Endothelial cell of umbilical vein (primary cell): ENCODE data around the gene LSR. TPM values are rescaled to one million over a fixed set of nuclear protein-coding genes. Genes with fewer than 3 reads are reported as not detected.

Experiments used
- BruUV-seq: library from RNA; stranded (reverse); fragments of 400-500 nt; replicated peaks from 2 replicates; lab custom pipeline; 2021; lab: Mats Ljungman, UMichigan
- CTCF ChIA-PET: fragments of 300-600, 350-600 bp; sonication (Branson Sonifier 250); formaldehyde crosslinking; loops from one replicate; lab custom pipeline; 2021; ENCODE audit warnings: antibody characterized with exemption, inconsistent platforms; lab: Charles Lee
- POLR2A ChIA-PET: fragments of 300-600, 350-600 bp; sonication (Branson Sonifier 250); formaldehyde crosslinking; loops from one replicate; lab custom pipeline; 2021; ENCODE audit warnings: antibody characterized with exemption, inconsistent platforms; lab: Charles Lee
- DNase-seq: peaks from one replicate; pipeline ENCODE4 v3.0.0-alpha.2; 2011; ENCODE audit warnings: low read depth, low spot score
- FAIRE-seq: peaks from 2 replicates; lab custom pipeline; 2011; peaks lifted over from hg19 to GRCh38; lab: Jason Lieb, UNC
- H2AFZ ChIP-seq: 2 replicates; pipeline ENCODE4 v1.6.0; 2012; ENCODE audit warnings: low read depth, low read length, control low read depth, inconsistent platforms
- H3K27ac ChIP-seq: 2 replicates; pipeline ENCODE4 v1.5.1; 2011; ENCODE audit warnings: low read depth, mild to moderate bottlenecking, control low read depth, low read length, moderate library complexity; ENCODE audit not compliant: insufficient read depth
- H3K27me3 ChIP-seq, 2 experiments: 2 replicates each; pipeline versions ENCODE4 v1.6.0 to v1.6.1; 2011; ENCODE audit warnings: low read length in 2 of 2, mixed read lengths in 1 of 2; ENCODE audit not compliant: control insufficient read depth in 2 of 2, insufficient read depth in 2 of 2
- H3K36me3 ChIP-seq, 2 experiments: 2 replicates in 1 of 2; 3 replicates in 1 of 2; pipeline ENCODE4 v1.5.1; 2011; ENCODE audit warnings: low read length in 2 of 2, mild to moderate bottlenecking in 1 of 2, moderate library complexity in 1 of 2; ENCODE audit not compliant: control insufficient read depth in 2 of 2, insufficient read depth in 2 of 2; ENCODE audit errors: extremely low read depth in 1 of 2
- H3K4me1 ChIP-seq: 3 replicates; pipeline ENCODE4 v1.5.1; 2011; ENCODE audit warnings: mild to moderate bottlenecking, low read length; ENCODE audit not compliant: control insufficient read depth, insufficient read depth; ENCODE audit errors: extremely low read depth
- H3K4me2 ChIP-seq: 2 replicates; pipeline ENCODE4 v1.6.1; 2011; ENCODE audit warnings: low read length, control low read depth, mixed read lengths; ENCODE audit not compliant: insufficient read depth
- H3K4me3 ChIP-seq, 3 experiments: fragments of 200-600 bp in 1 of 3; sonication (generic), shearing (Covaris generic) in 1 of 3; replicated peaks in 1 of 3; 2 replicates each; pipeline ENCODE4 v1.5.1; 2011 to 2016; ENCODE audit warnings: control low read depth in 3 of 3, low read length in 3 of 3, mild to moderate bottlenecking in 2 of 3, inconsistent platforms in 1 of 3, low read depth in 1 of 3, moderate library complexity in 1 of 3; ENCODE audit not compliant: insufficient read depth in 1 of 3
- H3K79me2 ChIP-seq: 2 replicates; pipeline ENCODE4 v1.6.0; 2012; ENCODE audit warnings: low read length, inconsistent platforms; ENCODE audit not compliant: control insufficient read depth, insufficient read depth
- H3K9ac ChIP-seq: replicated peaks from 2 replicates; pipeline ENCODE3; 2011; ENCODE audit warnings: low read length, control low read depth; ENCODE audit not compliant: insufficient read depth; ENCODE audit errors: extremely low read depth
- H3K9me1 ChIP-seq: replicated peaks from 3 replicates; pipeline ENCODE4 v1.6.0; 2011; ENCODE audit warnings: mild to moderate bottlenecking, low read length; ENCODE audit not compliant: control insufficient read depth, insufficient read depth; ENCODE audit errors: extremely low read depth
- H3K9me3 ChIP-seq: replicated peaks from 2 replicates; pipeline ENCODE4 v1.5.1; 2012; ENCODE audit warnings: low read length, inconsistent platforms; ENCODE audit not compliant: control insufficient read depth, insufficient read depth
- H4K20me1 ChIP-seq: replicated peaks from 2 replicates; pipeline ENCODE3; 2011; ENCODE audit warnings: mild to moderate bottlenecking, low read length; ENCODE audit not compliant: control insufficient read depth, insufficient read depth; ENCODE audit errors: extremely low read depth
- CTCF ChIP-seq, 2 donors: IDR thresholded peaks; 1 replicate in 1 of 2; 2 replicates in 1 of 2; pipeline ENCODE4 v1.5.1; 2011; ENCODE audit warnings: low read length in 2 of 2, mild to moderate bottlenecking in 2 of 2, moderate library complexity in 2 of 2, control low read depth in 1 of 2, inconsistent platforms in 1 of 2, low read depth in 1 of 2; ENCODE audit not compliant: insufficient read depth in 1 of 2; ENCODE audit errors: extremely low read depth in 1 of 2
- EZH2 ChIP-seq: IDR thresholded peaks from 2 replicates; pipeline ENCODE4 v1.6.1; 2012; ENCODE audit warnings: borderline replicate concordance, low read depth, mild to moderate bottlenecking, moderate library complexity, low read length, inconsistent platforms; ENCODE audit not compliant: severe bottlenecking
- FOS ChIP-seq: IDR thresholded peaks from 2 replicates; pipeline ENCODE4 v1.6.1; 2011; ENCODE audit warnings: mild to moderate bottlenecking, low read length, moderate library complexity, borderline replicate concordance; ENCODE audit not compliant: insufficient read depth
- GATA2 ChIP-seq: IDR thresholded peaks from 2 replicates; pipeline ENCODE4 v1.7.0; 2011; ENCODE audit warnings: low read depth, mild to moderate bottlenecking, moderate library complexity, mixed read lengths, low read length; ENCODE audit not compliant: insufficient read length, insufficient read depth
- JUN ChIP-seq: IDR thresholded peaks from 2 replicates; pipeline ENCODE4 v1.6.1; 2011; ENCODE audit warnings: borderline replicate concordance, low read depth; ENCODE audit not compliant: insufficient read length, insufficient read depth
- MAX ChIP-seq: IDR thresholded peaks from 2 replicates; pipeline ENCODE4 v1.6.1; 2011; ENCODE audit not compliant: insufficient read depth, insufficient read length
- MYC ChIP-seq: IDR thresholded peaks from one replicate; pipeline ENCODE4 v1.6.1; 2011; ENCODE audit warnings: mild to moderate bottlenecking, low read depth, low read length
- POLR2A ChIP-seq: IDR thresholded peaks from 2 replicates; pipeline ENCODE4 v1.6.1; 2012; ENCODE audit warnings: low read depth, mild to moderate bottlenecking, control low read depth, low read length
- POLR2AphosphoS5 ChIP-seq: IDR thresholded peaks from 2 replicates; pipeline ENCODE4 v1.6.1; 2012; ENCODE audit warnings: low read depth, mild to moderate bottlenecking, control low read depth, low read length, moderate library complexity; ENCODE audit not compliant: insufficient read depth
- dilution Hi-C: fragments of 300-500 bp; cut with MboI; formaldehyde crosslinking; loops from one replicate; pipeline ENCODE4 v1.15.0; 2019; ENCODE audit warnings: low sequenced_read_pairs; ENCODE audit not compliant: extremely low pct_ligation_motif_present
- intact Hi-C: fragments of 100-400 bp; cut with micrococcal nuclease; formaldehyde crosslinking; loops from one replicate; pipeline ENCODE4 v1.10.0; 2022
- polyA plus RNA-seq, 4 experiments: library from polyadenylated mRNA; depleted of rRNA in 3 of 4; stranded (reverse) in 3 of 4; unstranded in 1 of 4; fragments of >200 nt; gene quantifications; 2 replicates each; pipeline versions ENCODE4 v1.2.1 to v1.2.3, GENCODE V29; 2011 to 2012; ENCODE audit warnings: missing spikeins in 1 of 4
- total RNA-seq: library from RNA; stranded (reverse); gene quantifications from 2 replicates; pipeline ENCODE4 v1.2.3, GENCODE V29; 2021

Gene LSR
- total and polyA plus RNA-seq, 2 donors (not counting 3 experiments of a cell fraction or from before 2014, with no cell fraction given): 0.76 to 1.0 TPM

DNA sequence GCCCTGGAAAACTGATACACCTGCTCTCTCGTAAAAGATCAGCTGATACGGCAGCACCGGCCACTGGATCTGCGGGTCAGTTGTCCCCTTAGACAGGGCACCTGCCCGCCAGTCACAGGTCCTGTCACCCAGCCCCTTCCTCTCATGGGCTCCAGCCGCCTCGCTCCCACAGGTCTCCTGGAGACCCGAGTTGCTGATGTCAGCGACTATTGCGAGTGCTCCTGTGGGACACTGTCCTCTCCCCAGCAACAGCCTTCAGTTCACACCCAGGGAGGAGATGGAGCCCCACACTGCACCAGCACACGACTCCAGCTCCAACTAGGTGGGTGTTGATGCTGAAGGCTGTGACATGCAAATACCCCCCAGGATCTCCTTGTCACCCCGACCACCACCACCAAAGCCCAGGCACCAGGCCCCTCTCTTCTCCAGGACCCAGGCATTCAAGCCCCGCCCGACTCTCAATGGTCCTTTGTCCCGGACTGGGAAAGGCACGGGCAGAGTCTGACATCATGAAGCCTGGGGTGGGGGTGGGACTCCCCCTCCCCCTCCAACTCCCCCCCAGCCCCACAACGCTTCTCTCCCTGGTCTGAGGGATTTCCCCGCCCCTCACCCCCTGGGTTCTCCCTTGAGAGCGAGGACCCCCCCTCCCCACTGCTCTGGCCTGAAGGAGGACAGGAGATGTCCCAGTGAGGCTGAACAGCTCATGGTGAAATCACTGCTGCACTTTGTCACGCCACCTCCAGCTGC is 41.8 kb downstream of the LSR start:
- H3K79me2 ChIP-seq: no peaks in the 10 kb centered on the region
- H3K4me3 ChIP-seq: no peak overlapping the region
- no TSS peak for BruUV-seq
- H4K20me1 ChIP-seq: no peaks in the 10 kb centered on the region
- FAIRE-seq: no peak
- no peaks in the 10 kb centered on the region for H3K36me3 ChIP-seq
- TF ChIP-seq GATA2 (no peak), POLR2AphosphoS5 (no peak)
- ChIA-PET CTCF (interaction anchor here (0.6 kb wide), 1 partner anchor 96 kb away, joined by 4 read pairs; no protein-coding TSS in a partner anchor), POLR2A (no interaction called here)
- no peaks in the 10 kb centered on the region for H3K9me3 ChIP-seq
- no peak overlapping the region for H2AFZ ChIP-seq
- H3K9me1 ChIP-seq: no peaks in the 10 kb centered on the region
- no peaks in the 10 kb centered on the region for H3K4me1 ChIP-seq
- no peak overlapping the region for H3K27ac ChIP-seq
- intact Hi-C loops: no loop called here
- DNase-seq: no peak
- dilution Hi-C loops: no loop called here
- H3K4me2 ChIP-seq: no peak overlapping the region
- no peaks in the 10 kb centered on the region for H3K27me3 ChIP-seq
- no peak overlapping the region for H3K9ac ChIP-seq

DNA sequence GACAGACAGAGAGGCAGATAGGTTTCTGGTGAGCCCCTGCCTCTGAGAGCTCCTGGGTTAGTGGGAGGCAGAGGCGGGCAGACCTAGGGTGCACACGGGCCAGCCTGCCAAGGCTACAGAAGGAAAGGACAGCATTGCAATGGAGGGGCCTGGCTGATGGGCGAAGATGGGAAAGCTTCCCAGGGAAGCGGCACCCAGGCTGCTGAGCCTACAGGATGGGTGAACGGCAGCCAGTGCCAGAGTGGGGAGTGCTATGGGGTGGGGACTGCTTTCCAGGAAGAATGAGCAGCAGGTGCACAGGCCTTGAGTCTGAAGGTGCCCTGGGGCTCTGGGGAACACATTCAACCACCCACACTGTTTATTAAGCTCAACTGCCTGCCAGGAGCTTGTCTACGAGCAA is 42.5 kb downstream of the LSR start:
- Histone ChIP-seq H3K9ac (no peak overlapping the region), H3K4me1 (no peaks in the 10 kb centered on the region), H3K9me3 (no peaks in the 10 kb centered on the region), H3K4me3 (no peak overlapping the region), H3K27ac (no peak overlapping the region), H3K36me3 (no peaks in the 10 kb centered on the region), H3K9me1 (no peaks in the 10 kb centered on the region), H3K79me2 (no peaks in the 10 kb centered on the region), H3K4me2 (no peak overlapping the region), H3K27me3 (no peaks in the 10 kb centered on the region), H4K20me1 (no peaks in the 10 kb centered on the region), H2AFZ (no peak overlapping the region)
- ChIA-PET POLR2A (no interaction called here), CTCF (interaction anchor here (0.6 kb wide), 1 partner anchor 97 kb away, joined by 4 read pairs; no protein-coding TSS in a partner anchor)
- intact Hi-C loops (no loop called here), dilution Hi-C loops (no loop called here)
- no peak for DNase-seq
- no TSS peak for BruUV-seq
- TF ChIP-seq FOS: no peak
- TF ChIP-seq EZH2: no peak
- no peak for TF ChIP-seq JUN
- TF ChIP-seq CTCF (IDR thresholded peaks at IDR 0.05; ENCODE audit: extremely low read depth in 1 of 2, insufficient read depth in 1 of 2, low read depth in 1 of 2, low read length in 2 of 2): no peak
- TF ChIP-seq POLR2AphosphoS5: no peak
- TF ChIP-seq GATA2: no peak
- TF ChIP-seq MAX: no peak
- no peak for TF ChIP-seq MYC
- TF ChIP-seq POLR2A: no peak
- FAIRE-seq: no peak
